A549 (cell line): ENCODE results near the gene AGR2. TPM values are rescaled to one million over a fixed set of nuclear protein-coding genes. Genes with fewer than 3 reads are reported as not detected.

Experiments
- ATAC-seq, 2 experiments: fragments of 200-7000 bp in 1 of 2; fragments of >200 bp in 1 of 2; cut with Nextera tagmentation in 1 of 2; cut with Tn5 transposase in 1 of 2; 3 replicates each; pipeline versions ENCODE4 v1.8.0 to v1.9.1; 2018 to 2020; ENCODE audit warnings: mild to moderate bottlenecking in 1 of 2, moderate library complexity in 1 of 2
- CTCF ChIA-PET: fragments of 300-600 bp; sonication (Branson Sonifier 250); formaldehyde crosslinking; extraction: SDS; loops from one replicate; lab custom pipeline; 2021; ENCODE audit warnings: antibody characterized with exemption, inconsistent platforms; lab: Yijun Ruan, JAX
- POLR2A ChIA-PET: fragments of 350-600 bp; formaldehyde crosslinking; extraction: SDS; loops from one replicate; lab custom pipeline; 2021; ENCODE audit warnings: antibody characterized with exemption, inconsistent platforms; lab: Yijun Ruan, JAX
- DNase-seq, 2 experiments: peaks; one replicate each; pipeline versions ENCODE4 v3.0.0 to v3.0.0-alpha.2; 2011 to 2016; ENCODE audit warnings: low read depth in 1 of 2, low spot score in 1 of 2
- FAIRE-seq: peaks from 2 replicates; lab custom pipeline; 2011; peaks lifted over from hg19 to GRCh38; lab: Jason Lieb, UNC
- H3K27ac ChIP-seq, 2 experiments: fragments of >200 bp; sonication (Bioruptor Twin); formaldehyde crosslinking; 3 replicates each; pipeline ENCODE4 v1.5.1; 2016 to 2017
- H3K4me1 ChIP-seq: fragments of >200 bp; sonication (Bioruptor Twin); formaldehyde crosslinking; 3 replicates; pipeline ENCODE4 v1.6.1; 2016
- H3K4me2 ChIP-seq: fragments of >200 bp; sonication (Bioruptor Twin); formaldehyde crosslinking; 3 replicates; pipeline ENCODE4 v1.6.1; 2016
- H3K4me3 ChIP-seq: fragments of >200 bp; sonication (Bioruptor Twin); formaldehyde crosslinking; 3 replicates; pipeline ENCODE4 v1.5.1; 2016
- H3K9me3 ChIP-seq: fragments of >200 bp; sonication (Bioruptor Twin); formaldehyde crosslinking; 3 replicates; pipeline ENCODE4 v1.6.1; 2016
- ATOH8 ChIP-seq: fragments of 250-450 bp; sonication (Bioruptor Pico); IDR thresholded peaks from 2 replicates; pipeline ENCODE4 v1.5.0; 2020; ENCODE audit warnings: low read depth, mild to moderate bottlenecking, moderate library complexity
- BCL3 ChIP-seq: fragments of >200 bp; sonication (Bioruptor Twin); formaldehyde crosslinking; IDR thresholded peaks from 3 replicates; pipeline ENCODE4 v1.6.1; 2016
- CEBPB ChIP-seq, 2 experiments: fragments of >200 bp in 1 of 2; sonication (Bioruptor Twin) in 1 of 2; formaldehyde crosslinking in 1 of 2; IDR thresholded peaks; 2 replicates each; pipeline ENCODE4 v1.6.1; 2012 to 2016
- E2F6 ChIP-seq: IDR thresholded peaks from 2 replicates; pipeline ENCODE4 v1.6.1; 2012; ENCODE audit warnings: low read depth, borderline replicate concordance
- EHF ChIP-seq: fragments of 250-450 bp; sonication (Bioruptor Pico); IDR thresholded peaks from 2 replicates; pipeline ENCODE4 v1.5.0; 2020; ENCODE audit warnings: mild to moderate bottlenecking
- FOSB ChIP-seq: fragments of 250-450 bp; sonication (Bioruptor Pico); IDR thresholded peaks from 2 replicates; pipeline ENCODE4 v1.5.0; 2020; ENCODE audit warnings: mild to moderate bottlenecking, moderate library complexity
- FOSL2 ChIP-seq, 2 experiments: fragments of 450-650 bp in 1 of 2; fragments of >200 bp in 1 of 2; sonication (Bioruptor Twin) in 1 of 2; formaldehyde crosslinking; IDR thresholded peaks; 2 replicates each; pipeline versions ENCODE4 v1.5.0 to v1.6.1; 2016 to 2020; ENCODE audit warnings: mild to moderate bottlenecking in 1 of 2, moderate library complexity in 1 of 2
- FOXS1 ChIP-seq: fragments of 250-450 bp; sonication (Bioruptor Pico); IDR thresholded peaks from 2 replicates; pipeline ENCODE4 v1.5.0; 2020; ENCODE audit warnings: mild to moderate bottlenecking, moderate library complexity
- GATA3 ChIP-seq: IDR thresholded peaks from 2 replicates; pipeline ENCODE4 v1.6.1; 2012; ENCODE audit warnings: borderline replicate concordance
- HOXB5 ChIP-seq: fragments of 250-450 bp; sonication (Bioruptor Pico); IDR thresholded peaks from 2 replicates; pipeline ENCODE4 v1.5.0; 2020; ENCODE audit warnings: mild to moderate bottlenecking, moderate library complexity
- JUN ChIP-seq, 2 experiments: fragments of >200 bp; sonication (Bioruptor Twin); formaldehyde crosslinking; IDR thresholded peaks; 2 replicates in 1 of 2; 3 replicates in 1 of 2; pipeline ENCODE4 v1.6.1; 2016 to 2017
- KDM5A ChIP-seq: fragments of 200-600 bp; sonication (generic); IDR thresholded peaks from 2 replicates; pipeline ENCODE4 v1.6.1; 2016; ENCODE audit warnings: antibody characterized with exemption, mild to moderate bottlenecking
- MAFK ChIP-seq: fragments of 450-650 bp; IDR thresholded peaks from 2 replicates; pipeline ENCODE4 v1.6.1; 2014; ENCODE audit not compliant: partially characterized antibody
- POLR2AphosphoS2 ChIP-seq: conservative IDR thresholded peaks from 2 replicates; pipeline ENCODE4 v1.6.1; 2012; ENCODE audit warnings: low read length, improper control_type of control experiment, inconsistent platforms
- SMC3 ChIP-seq: fragments of >200 bp; sonication (Bioruptor Twin); formaldehyde crosslinking; IDR thresholded peaks from 3 replicates; pipeline ENCODE4 v1.6.1; 2018; ENCODE audit warnings: inconsistent platforms
- TFCP2L1 ChIP-seq: fragments of 250-450 bp; sonication (Bioruptor Pico); IDR thresholded peaks from 2 replicates; pipeline ENCODE4 v1.5.0; 2021; ENCODE audit warnings: mild to moderate bottlenecking
- USF2 ChIP-seq: fragments of 450-650 bp; IDR thresholded peaks from 2 replicates; pipeline ENCODE4 v1.6.1; 2014; ENCODE audit warnings: antibody characterized with exemption
- WGBS: methylation state at CpG from one replicate; pipeline ENCODE4 v1.1.6; 2017; ENCODE audit errors: missing lambda C conversion rate; 5-methylcytosine and 5-hydroxymethylcytosine counted together
- polyA plus RNA-seq, 4 experiments: library from polyadenylated mRNA; depleted of rRNA in 3 of 4; stranded (reverse); fragments of >200 nt; fragmentation: RNase III in 1 of 4; extraction: RNeasy Plus Mini Kit Qiagen cat#74134 plus additional on column Dnase treatment in 1 of 4; gene quantifications; 2 replicates in 3 of 4; 3 replicates in 1 of 4; pipeline ENCODE4 v1.2.3, GENCODE V29; 2011 to 2017
- TF ChIP-seq, protein P1 (sequence below): fragments of 150-350 bp; IDR thresholded peaks from 2 replicates; pipeline ENCODE4 v1.6.1; 2014; ENCODE audit warnings: low read depth, mild to moderate bottlenecking, low read length

Gene AGR2
- polyA plus RNA-seq, 2 of the 4 experiments (the other 2 are of a cell fraction): 60.7 to 479 TPM

DNA sequence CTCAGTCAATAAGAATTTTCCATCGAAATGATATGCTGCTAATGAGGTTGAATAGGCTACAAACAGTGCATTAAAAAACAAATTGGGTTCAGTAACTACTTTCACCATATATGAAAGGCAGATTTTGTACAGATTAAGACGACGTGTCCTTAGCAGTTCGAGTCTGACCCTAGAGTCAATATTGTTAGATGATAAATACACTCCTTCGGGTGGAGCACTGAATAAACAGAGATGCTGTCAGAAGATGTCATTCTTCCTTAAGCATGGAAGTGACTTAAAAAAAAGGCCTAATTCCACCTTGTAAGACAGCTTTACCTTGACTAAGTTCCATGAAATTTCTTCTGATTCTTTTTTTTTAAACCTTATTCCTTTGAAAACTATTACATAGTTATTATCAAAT, 5.8 kb upstream of the AGR2 start:
- DNase-seq (peak in 1 of 2 experiments; percentile 84), ATAC-seq (peak; percentile 62 to 80; a peak in 3 of 6 replicates), FAIRE-seq (peak; percentile 97)
- peak overlapping the region; percentile 67 for H3K4me2 ChIP-seq
- CTCF ChIA-PET: interaction anchor here (1.0 to 1.7 kb wide), 3 partner anchors 9 to 80 kb away, joined by 3 to 4 read pairs (median 3); no protein-coding TSS in a partner anchor
- H3K4me1 ChIP-seq: peaks cover 62% of the 10 kb centered on the region
- peak overlapping the region; percentile 64 to 68 for H3K27ac ChIP-seq
- no peak overlapping the region for H3K4me3 ChIP-seq
- WGBS: 1% methylated on average over 5 of the region's 5 CpGs
- TF ChIP-seq, protein P1, sequence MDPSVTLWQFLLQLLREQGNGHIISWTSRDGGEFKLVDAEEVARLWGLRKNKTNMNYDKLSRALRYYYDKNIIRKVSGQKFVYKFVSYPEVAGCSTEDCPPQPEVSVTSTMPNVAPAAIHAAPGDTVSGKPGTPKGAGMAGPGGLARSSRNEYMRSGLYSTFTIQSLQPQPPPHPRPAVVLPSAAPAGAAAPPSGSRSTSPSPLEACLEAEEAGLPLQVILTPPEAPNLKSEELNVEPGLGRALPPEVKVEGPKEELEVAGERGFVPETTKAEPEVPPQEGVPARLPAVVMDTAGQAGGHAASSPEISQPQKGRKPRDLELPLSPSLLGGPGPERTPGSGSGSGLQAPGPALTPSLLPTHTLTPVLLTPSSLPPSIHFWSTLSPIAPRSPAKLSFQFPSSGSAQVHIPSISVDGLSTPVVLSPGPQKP: no peak
- TF ChIP-seq FOSL2 (IDR thresholded peaks at IDR 0.05) (no peak), FOSL2 (CRISPR knock-in tag; IDR thresholded peaks at IDR 0.05) (peak; percentile 39; the same call in 1 of the 2 replicates), CEBPB (IDR thresholded peaks at IDR 0.05) (no peak), FOXS1 (CRISPR knock-in tag) (peak; percentile 62; the same call in 1 of the 2 replicates), EHF (CRISPR knock-in tag) (peak; percentile 11; the same call in 1 of the 2 replicates), HOXB5 (CRISPR knock-in tag) (0 out of 2 replicates have a peak, but pooled peaks have one; percentile 13), GATA3 (peak; percentile 61), TFCP2L1 (CRISPR knock-in tag) (no peak)
- H3K9me3 ChIP-seq: no peaks in the 10 kb centered on the region
- POLR2A ChIA-PET: no interaction called here

- DNase-seq (no peak), ATAC-seq (peak in 1 of 2 experiments; percentile 51; a peak in 3 of 6 replicates), FAIRE-seq (peak; percentile 59)
- TF ChIP-seq POLR2AphosphoS2: no peak
- no peak for TF ChIP-seq JUN (IDR thresholded peaks at IDR 0.05)
- no peak for TF ChIP-seq FOSB (CRISPR knock-in tag)
- no peak for TF ChIP-seq MAFK
- no peak for TF ChIP-seq E2F6
- TF ChIP-seq SMC3: no peak
- TF ChIP-seq ATOH8: no peak
- Histone ChIP-seq H3K9me3 (no peaks in the 10 kb centered on the region), H3K4me1 (peaks cover 61% of the 10 kb centered on the region), H3K4me3 (no peak overlapping the region), H3K4me2 (peak overlapping the region; percentile 67), H3K27ac (peak overlapping the region; percentile 64 to 68)
- ChIA-PET CTCF (interaction anchor here (0.6 to 1.7 kb wide), 5 partner anchors 9 to 617 kb away, joined by 3 to 5 read pairs (median 3); no protein-coding TSS in a partner anchor), POLR2A (no interaction called here)
- 21% methylated on average over 2 of the region's 2 CpGs for WGBS
Measured at GRCh38 chr7:16810112-16810511, 5.3 kb upstream of the AGR2 start.

- peak overlapping the region; percentile 80 for H3K4me2 ChIP-seq
- no peaks in the 10 kb centered on the region for H3K9me3 ChIP-seq
- H3K4me3 ChIP-seq: peak overlapping the region; percentile 48; the same call in 2 of the 3 replicates
- ATAC-seq: no peak
- WGBS: 5% methylated on average over 3 of the region's 3 CpGs
- TF ChIP-seq USF2: no peak
- TF ChIP-seq TFCP2L1 (CRISPR knock-in tag): no peak
- no peak for TF ChIP-seq KDM5A
- TF ChIP-seq MAFK: no peak
- no peak for TF ChIP-seq BCL3
- peak in 1 of 2 experiments; percentile 35 for DNase-seq
- CTCF ChIA-PET: interaction anchor here (1.5 kb wide), 1 partner anchor 42 kb away, joined by 4 read pairs; no protein-coding TSS in a partner anchor
- POLR2A ChIA-PET: interaction anchor here (0.6 to 2.5 kb wide), 2 partner anchors 36 to 42 kb away, joined by 3 to 14 read pairs; no protein-coding TSS in a partner anchor
- FAIRE-seq: no peak
- H3K4me1 ChIP-seq: peaks cover 59% of the 10 kb centered on the region
- peak overlapping the region; percentile 76 to 82 for H3K27ac ChIP-seq
Measured at GRCh38 chr7:16805441-16805840, 642 bp upstream of the AGR2 start.
